Measurements from ENCODE around the gene MECR.

The MECR gene

GRCh38 chr1:29167904-29168303 is 62.8 kb downstream of the MECR start:
- Histone ChIP-seq H3K9me3 (ENCODE audit: insufficient read depth, low read depth, low read length) (no peaks in the 10 kb centered on the region), H2AFZ (ENCODE audit: insufficient read depth, low read length, poor library complexity) (no peak overlapping the region), H3K79me1 (ENCODE audit: low read length) (peaks cover 3% of the 10 kb centered on the region), H4K12ac (ENCODE audit: low read depth, low read length) (no peak overlapping the region), H3K27ac (ENCODE audit: low read depth, low read length) (no peak overlapping the region), H3K23ac (ENCODE audit: low read length) (no peak overlapping the region), H3K9ac (ENCODE audit: low read length) (no peak overlapping the region), H3K14ac (ENCODE audit: low read length) (no peak overlapping the region), H2BK120ac (ENCODE audit: insufficient read depth, low read length, poor library complexity) (no peak overlapping the region), H4K91ac (ENCODE audit: low read depth, low read length) (no peak overlapping the region), H3K4me3 (ENCODE audit: low read depth, low read length) (no peak overlapping the region), H2BK5ac (ENCODE audit: low read depth, low read length, poor library complexity) (no peak overlapping the region), H3K4ac (ENCODE audit: low read depth, low read length) (peak overlapping the region; percentile 46), H3K4me2 (ENCODE audit: low read length) (no peak overlapping the region), H3K79me2 (ENCODE audit: control insufficient read depth, insufficient read depth, low read length, poor library complexity) (peaks cover 8% of the 10 kb centered on the region), H4K8ac (ENCODE audit: low read depth, low read length) (no peak overlapping the region), H3K27me3 (ENCODE audit: insufficient read depth, low read length) (no peaks in the 10 kb centered on the region), H2BK12ac (ENCODE audit: low read length) (no peak overlapping the region), H2AK5ac (ENCODE audit: low read length) (no peak overlapping the region), H3K4me1 (ENCODE audit: control insufficient read depth in 1 of 2, insufficient read depth in 2 of 2, low read length in 2 of 2) (peaks cover 4 to 12% of the 10 kb centered on the region in 2 experiments), H3K18ac (ENCODE audit: low read length) (no peak overlapping the region), H3K36me3 (ENCODE audit: control insufficient read depth in 1 of 2, insufficient read depth in 2 of 2, low read length in 2 of 2) (peaks cover 7 to 23% of the 10 kb centered on the region in 2 experiments)
- no peak for DNase-seq
- WGBS (ENCODE audit: extremely low coverage, insufficient coverage, insufficient read length): no CpG with 5 or more reads among the region's 9 CpGs

- Histone ChIP-seq H3K4me3 (ENCODE audit: low read depth, low read length) (no peak overlapping the region), H3K9ac (ENCODE audit: low read length) (no peak overlapping the region), H3K4ac (ENCODE audit: low read depth, low read length) (peak overlapping the region; percentile 57), H2AK5ac (ENCODE audit: low read length) (no peak overlapping the region), H3K36me3 (ENCODE audit: control insufficient read depth in 1 of 2, insufficient read depth in 2 of 2, low read length in 2 of 2) (peaks cover 9 to 26% of the 10 kb centered on the region in 2 experiments), H2BK12ac (ENCODE audit: low read length) (no peak overlapping the region), H3K79me1 (ENCODE audit: low read length) (peaks cover 3% of the 10 kb centered on the region), H2AFZ (ENCODE audit: insufficient read depth, low read length, poor library complexity) (no peak overlapping the region), H3K18ac (ENCODE audit: low read length) (no peak overlapping the region), H3K79me2 (ENCODE audit: control insufficient read depth, insufficient read depth, low read length, poor library complexity) (peaks cover 8% of the 10 kb centered on the region), H4K91ac (ENCODE audit: low read depth, low read length) (no peak overlapping the region), H3K4me2 (ENCODE audit: low read length) (no peak overlapping the region), H4K12ac (ENCODE audit: low read depth, low read length) (no peak overlapping the region), H3K9me3 (ENCODE audit: insufficient read depth, low read depth, low read length) (no peaks in the 10 kb centered on the region), H3K4me1 (ENCODE audit: control insufficient read depth in 1 of 2, insufficient read depth in 2 of 2, low read length in 2 of 2) (peaks cover 4 to 12% of the 10 kb centered on the region in 2 experiments), H3K14ac (ENCODE audit: low read length) (no peak overlapping the region), H3K27me3 (ENCODE audit: insufficient read depth, low read length) (no peaks in the 10 kb centered on the region), H3K27ac (ENCODE audit: low read depth, low read length) (no peak overlapping the region), H4K8ac (ENCODE audit: low read depth, low read length) (no peak overlapping the region), H2BK120ac (ENCODE audit: insufficient read depth, low read length, poor library complexity) (no peak overlapping the region), H3K23ac (ENCODE audit: low read length) (no peak overlapping the region), H2BK5ac (ENCODE audit: low read depth, low read length, poor library complexity) (no peak overlapping the region)
- DNase-seq: no peak
- no CpG with 5 or more reads among the region's 9 CpGs for WGBS (ENCODE audit: extremely low coverage, insufficient coverage, insufficient read length)
Observed at GRCh38 chr1:29166291-29166878, 64.3 kb downstream of the MECR start.

GRCh38 chr1:29164588-29164987 is 66.1 kb downstream of the MECR start:
- H3K18ac ChIP-seq (ENCODE audit: low read length): no peak overlapping the region
- no peak overlapping the region for H2AK5ac ChIP-seq (ENCODE audit: low read length)
- no peak overlapping the region for H2BK120ac ChIP-seq (ENCODE audit: insufficient read depth, low read length, poor library complexity)
- no peak overlapping the region for H2BK5ac ChIP-seq (ENCODE audit: low read depth, low read length, poor library complexity)
- peaks cover 6% of the 10 kb centered on the region for H3K79me2 ChIP-seq (ENCODE audit: control insufficient read depth, insufficient read depth, low read length, poor library complexity)
- no peak overlapping the region for H3K23ac ChIP-seq (ENCODE audit: low read length)
- H3K4me2 ChIP-seq (ENCODE audit: low read length): no peak overlapping the region
- H3K4ac ChIP-seq (ENCODE audit: low read depth, low read length): no peak overlapping the region
- peaks cover 4 to 12% of the 10 kb centered on the region in 2 experiments for H3K4me1 ChIP-seq (ENCODE audit: control insufficient read depth in 1 of 2, insufficient read depth in 2 of 2, low read length in 2 of 2)
- H3K27ac ChIP-seq (ENCODE audit: low read depth, low read length): no peak overlapping the region
- no peak overlapping the region for H4K12ac ChIP-seq (ENCODE audit: low read depth, low read length)
- no peak overlapping the region for H3K4me3 ChIP-seq (ENCODE audit: low read depth, low read length)
- peaks cover 12 to 32% of the 10 kb centered on the region in 2 experiments for H3K36me3 ChIP-seq (ENCODE audit: control insufficient read depth in 1 of 2, insufficient read depth in 2 of 2, low read length in 2 of 2)
- H2AFZ ChIP-seq (ENCODE audit: insufficient read depth, low read length, poor library complexity): no peak overlapping the region
- H2BK12ac ChIP-seq (ENCODE audit: low read length): no peak overlapping the region
- H3K79me1 ChIP-seq (ENCODE audit: low read length): peaks cover 3% of the 10 kb centered on the region
- H4K91ac ChIP-seq (ENCODE audit: low read depth, low read length): no peak overlapping the region
- no peak overlapping the region for H3K9ac ChIP-seq (ENCODE audit: low read length)
- no peaks in the 10 kb centered on the region for H3K27me3 ChIP-seq (ENCODE audit: insufficient read depth, low read length)
- no peak for DNase-seq
- H3K14ac ChIP-seq (ENCODE audit: low read length): no peak overlapping the region
- H3K9me3 ChIP-seq (ENCODE audit: insufficient read depth, low read depth, low read length): no peaks in the 10 kb centered on the region
- H4K8ac ChIP-seq (ENCODE audit: low read depth, low read length): no peak overlapping the region
- no CpG with 5 or more reads among the region's 4 CpGs for WGBS (ENCODE audit: extremely low coverage, insufficient coverage, insufficient read length)

GRCh38 chr1:29162476-29163138 is 68.1 kb downstream of the MECR start:
- H3K27ac ChIP-seq (ENCODE audit: low read depth, low read length): no peak overlapping the region
- H3K27me3 ChIP-seq (ENCODE audit: insufficient read depth, low read length): no peaks in the 10 kb centered on the region
- no CpG with 5 or more reads among the region's 9 CpGs for WGBS (ENCODE audit: extremely low coverage, insufficient coverage, insufficient read length)
- peaks cover 12 to 16% of the 10 kb centered on the region in 2 experiments for H3K4me1 ChIP-seq (ENCODE audit: control insufficient read depth in 1 of 2, insufficient read depth in 2 of 2, low read length in 2 of 2)
- no peak overlapping the region for H2BK12ac ChIP-seq (ENCODE audit: low read length)
- no peaks in the 10 kb centered on the region for H3K9me3 ChIP-seq (ENCODE audit: insufficient read depth, low read depth, low read length)
- H3K79me2 ChIP-seq (ENCODE audit: control insufficient read depth, insufficient read depth, low read length, poor library complexity): peaks cover 3% of the 10 kb centered on the region
- H3K4me2 ChIP-seq (ENCODE audit: low read length): no peak overlapping the region
- H3K4me3 ChIP-seq (ENCODE audit: low read depth, low read length): no peak overlapping the region
- H2BK120ac ChIP-seq (ENCODE audit: insufficient read depth, low read length, poor library complexity): no peak overlapping the region
- no peak overlapping the region for H3K14ac ChIP-seq (ENCODE audit: low read length)
- no peak overlapping the region for H4K8ac ChIP-seq (ENCODE audit: low read depth, low read length)
- H2AK5ac ChIP-seq (ENCODE audit: low read length): no peak overlapping the region
- H3K18ac ChIP-seq (ENCODE audit: low read length): no peak overlapping the region
- DNase-seq: no peak
- H4K91ac ChIP-seq (ENCODE audit: low read depth, low read length): no peak overlapping the region
- H3K23ac ChIP-seq (ENCODE audit: low read length): no peak overlapping the region
- peak overlapping the region; percentile 38 for H3K4ac ChIP-seq (ENCODE audit: low read depth, low read length)
- H2AFZ ChIP-seq (ENCODE audit: insufficient read depth, low read length, poor library complexity): no peak overlapping the region
- no peak overlapping the region for H3K9ac ChIP-seq (ENCODE audit: low read length)
- no peak overlapping the region for H2BK5ac ChIP-seq (ENCODE audit: low read depth, low read length, poor library complexity)
- peaks cover 7% of the 10 kb centered on the region for H3K79me1 ChIP-seq (ENCODE audit: low read length)
- peaks cover 20 to 42% of the 10 kb centered on the region in 2 experiments for H3K36me3 ChIP-seq (ENCODE audit: control insufficient read depth in 1 of 2, insufficient read depth in 2 of 2, low read length in 2 of 2)
- H4K12ac ChIP-seq (ENCODE audit: low read depth, low read length): no peak overlapping the region

Data from trophoblast cell (in vitro differentiated cells and primary cell).